NCI-H460 (cell line): Measurements from ENCODE around the gene PAXX. TPM values are rescaled to one million over a fixed set of nuclear protein-coding genes. Genes with fewer than 3 reads are reported as not detected.
"Not testable (repeated sequence)": the region's sequence is repeated elsewhere in the genome, so short reads cannot be mapped to it uniquely, and the experiment has no call there.

ENCODE experiments used
- DNase-seq: peaks from one replicate; pipeline ENCODE4 v3.0.0-alpha.2; 2016; ENCODE audit warnings: low read depth; ENCODE audit errors: extremely low read depth
- total RNA-seq: library from RNA; depleted of rRNA; stranded (reverse); fragments of >200 nt; shearing (Covaris generic); gene quantifications from 2 replicates; pipeline ENCODE4 v1.2.3, GENCODE V29; 2014

The PAXX gene
- total RNA-seq, 1 experiment from 2014 or later = 35.4 TPM

DNA sequence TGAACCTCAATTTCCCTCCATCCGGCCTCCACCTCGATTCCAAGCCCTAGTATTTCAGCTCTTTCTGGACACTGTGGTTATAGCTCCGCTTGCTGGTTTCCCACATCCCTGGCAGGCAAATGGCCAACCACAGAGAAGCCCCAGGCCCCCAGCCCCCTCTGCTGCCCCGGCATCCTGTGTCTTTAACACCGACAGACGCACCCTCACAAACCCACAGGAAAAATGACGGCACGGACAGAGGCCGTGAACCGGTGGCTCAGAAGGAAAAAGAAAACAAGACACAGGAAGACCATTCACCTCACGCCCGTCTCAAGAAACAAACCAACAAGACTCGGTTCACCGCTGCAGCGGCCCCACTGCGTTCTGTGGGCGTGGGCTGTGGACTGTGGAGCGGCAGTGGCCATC lies 5.6 kb downstream of the PAXX start:
- DNase-seq = no peak

GRCh38 chr9:137000177-137000930 lies 8.1 kb downstream of the PAXX start:
- DNase-seq = no peak

- no peak for DNase-seq
These were observed 9.8 kb downstream of the PAXX start for GRCh38 chr9:137001857-137002645.

- no peak for DNase-seq
These were observed 10.4 kb downstream of the PAXX start for GRCh38 chr9:137002646-137003041.

GRCh38 chr9:137004285-137004684 lies 12.1 kb downstream of the PAXX start:
- DNase-seq = not testable (repeated sequence)

DNA sequence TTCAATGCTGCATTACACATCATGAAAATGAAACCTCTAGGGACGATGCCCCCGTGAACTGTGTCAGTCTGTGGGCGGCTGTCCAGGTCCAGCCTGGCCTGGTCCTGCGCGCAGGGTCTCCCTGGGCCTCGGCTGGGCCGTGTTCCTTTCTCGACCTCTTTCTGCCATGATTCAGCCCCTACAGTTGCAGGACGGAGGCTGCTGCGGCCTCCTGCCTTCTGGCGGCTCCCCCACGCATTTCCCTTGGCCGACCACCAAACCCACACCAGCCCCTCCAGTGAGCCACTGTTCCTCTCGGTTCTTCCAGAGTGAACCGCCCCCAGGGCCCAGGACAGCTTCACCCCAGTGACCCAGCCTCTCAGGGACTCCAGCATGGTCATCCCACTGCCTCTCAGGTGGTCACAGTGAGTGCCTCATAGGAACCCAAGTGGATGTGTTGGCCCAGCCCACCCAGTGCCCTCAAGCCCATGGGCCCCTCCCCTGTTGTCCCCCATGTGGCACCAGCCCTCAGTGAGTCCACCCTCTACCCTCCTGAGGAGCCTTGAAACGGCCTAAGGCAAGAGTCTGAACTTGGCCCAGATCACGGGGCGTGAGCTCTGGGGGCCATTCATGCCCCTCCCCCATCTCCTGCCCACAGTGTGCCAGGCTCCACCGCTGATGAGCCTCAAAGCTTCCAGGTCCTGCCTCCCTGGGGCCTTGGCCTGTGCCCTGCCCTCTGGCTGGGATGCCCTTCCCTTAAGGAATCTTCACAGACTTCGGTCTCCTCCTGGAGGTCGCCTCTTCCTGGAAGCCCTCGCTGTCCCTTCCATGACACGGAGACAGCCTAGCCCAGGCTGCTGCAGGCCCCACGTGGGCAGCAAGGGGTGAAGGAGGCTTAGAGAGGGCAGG lies 14.1 kb downstream of the PAXX start:
- no peak for DNase-seq

- no peak for DNase-seq
These were observed 15.0 kb downstream of the PAXX start for GRCh38 chr9:137007108-137007815.

DNA sequence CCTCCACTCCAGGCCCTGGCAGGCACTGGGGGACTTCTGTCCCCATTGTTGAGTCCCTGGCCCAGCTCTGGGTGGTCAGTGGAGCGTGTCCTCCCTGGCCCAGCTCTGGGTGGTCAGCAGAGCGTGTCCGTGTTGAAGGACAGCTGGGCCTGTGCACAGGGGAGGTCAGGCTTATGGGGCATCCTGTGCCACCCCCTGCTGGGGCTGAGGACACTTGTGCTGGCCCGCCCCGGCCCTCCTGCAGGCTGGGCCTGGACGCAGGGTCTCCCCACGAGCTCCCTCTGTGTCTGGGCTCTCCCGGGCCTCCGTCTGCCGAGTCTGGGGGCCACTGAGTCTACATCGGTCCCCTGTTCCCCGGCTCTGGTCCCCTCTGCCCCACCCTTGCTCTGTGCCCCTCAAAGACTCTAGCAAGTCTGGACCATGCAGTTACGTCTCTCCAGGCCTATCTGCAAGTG lies 15.6 kb downstream of the PAXX start:
- DNase-seq = no peak

DNA sequence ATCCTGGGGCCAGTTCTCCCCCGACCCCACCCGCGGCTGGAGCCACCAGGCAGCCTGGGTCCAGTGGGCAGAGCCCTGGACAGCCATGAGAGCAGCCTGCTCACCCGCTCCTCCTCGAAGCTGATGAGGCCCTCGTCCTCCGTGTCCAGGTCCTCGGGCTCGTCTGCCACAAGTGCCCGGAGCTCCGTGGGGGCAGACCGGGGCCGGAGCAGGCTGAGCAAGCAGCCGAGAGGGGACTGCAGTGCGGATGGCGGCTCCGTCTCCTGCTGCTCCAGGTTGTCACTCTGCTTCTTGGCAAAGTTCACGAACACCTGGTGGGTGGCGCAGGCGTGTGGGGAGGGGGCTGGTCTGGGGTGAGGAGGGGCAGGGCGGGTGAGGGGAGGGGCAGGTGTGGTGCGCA lies 16.1 kb downstream of the PAXX start:
- DNase-seq = no peak

DNA sequence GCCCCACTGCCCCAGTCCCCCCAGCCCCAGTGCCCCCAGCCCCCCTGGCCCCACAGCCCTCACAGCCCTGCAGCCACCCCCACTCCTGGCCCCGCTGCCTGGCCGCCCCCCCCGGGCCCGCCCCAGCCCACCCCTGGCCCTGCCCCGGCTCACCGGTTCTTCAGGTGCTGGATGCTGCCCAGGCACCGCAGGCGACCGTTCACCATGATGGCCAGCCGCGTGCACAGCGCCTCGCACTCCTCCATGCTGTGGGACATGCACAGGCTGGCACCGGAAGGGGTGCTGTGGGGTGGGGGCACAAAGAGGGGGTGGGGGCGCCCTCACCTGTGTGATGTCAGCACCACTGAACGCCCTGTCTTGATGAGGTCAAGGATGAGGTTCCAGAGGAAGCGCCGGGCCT lies 17.0 kb downstream of the PAXX start:
- no peak for DNase-seq

DNA sequence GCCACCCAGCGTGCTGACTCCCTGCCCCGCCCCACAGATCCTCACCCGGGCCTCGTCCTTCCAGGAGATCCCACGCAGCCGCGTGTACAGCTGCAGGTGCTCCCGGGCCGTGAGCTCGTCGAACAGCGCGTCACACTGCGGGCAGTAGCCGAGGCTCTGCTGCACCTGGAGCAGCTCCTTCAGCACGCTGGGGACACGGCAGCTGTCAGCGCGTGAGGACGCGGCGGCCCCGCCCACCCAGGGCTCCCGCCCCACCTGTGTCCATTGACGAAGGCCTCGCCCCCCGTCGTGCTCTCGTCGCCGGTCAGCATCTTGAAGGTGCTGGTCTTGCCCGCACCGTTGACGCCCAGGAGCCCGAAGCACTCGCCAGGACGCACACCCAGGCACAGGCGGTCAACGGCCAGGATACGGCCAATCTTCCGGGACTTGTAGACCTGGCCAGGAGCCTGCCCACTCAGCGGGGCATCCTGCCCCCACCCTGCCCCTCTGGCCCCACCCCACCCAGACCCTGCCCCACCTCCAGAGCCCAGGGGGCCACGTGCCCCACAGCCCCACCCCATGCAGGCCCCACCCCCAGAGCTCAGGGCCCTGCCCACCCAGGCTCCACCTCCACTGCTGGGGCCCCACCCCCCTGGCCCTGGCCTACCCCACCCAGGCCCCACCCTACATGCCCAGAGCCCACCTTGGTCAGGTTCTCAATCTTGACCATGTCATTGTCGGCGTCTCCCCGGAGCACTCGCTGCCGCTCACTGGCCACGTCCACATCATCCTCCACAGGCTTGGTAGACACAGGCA lies 17.9 kb downstream of the PAXX start:
- no peak for DNase-seq

DNA sequence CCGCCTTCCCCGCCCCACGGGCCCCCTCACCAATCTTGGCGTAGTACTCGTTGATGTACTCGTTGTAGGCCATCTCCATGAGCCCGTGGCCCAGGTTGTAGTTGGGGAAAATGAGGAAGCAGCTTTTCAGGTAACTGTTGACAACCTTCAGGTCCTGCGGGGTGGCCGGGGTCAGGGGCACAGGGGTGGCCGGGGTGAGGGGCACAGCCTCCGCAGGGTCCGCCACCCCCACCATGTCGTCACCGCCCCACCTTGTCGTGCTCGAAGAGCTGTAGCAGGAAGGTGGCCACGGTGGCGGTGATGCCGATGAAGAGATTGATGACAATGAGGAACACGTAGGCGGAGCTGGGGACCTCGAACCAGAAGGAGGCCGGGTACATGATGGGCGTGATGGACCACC lies 18.9 kb downstream of the PAXX start:
- DNase-seq = no peak

- no peak for DNase-seq
These were observed 19.9 kb downstream of the PAXX start for GRCh38 chr9:137011907-137012675.

DNA sequence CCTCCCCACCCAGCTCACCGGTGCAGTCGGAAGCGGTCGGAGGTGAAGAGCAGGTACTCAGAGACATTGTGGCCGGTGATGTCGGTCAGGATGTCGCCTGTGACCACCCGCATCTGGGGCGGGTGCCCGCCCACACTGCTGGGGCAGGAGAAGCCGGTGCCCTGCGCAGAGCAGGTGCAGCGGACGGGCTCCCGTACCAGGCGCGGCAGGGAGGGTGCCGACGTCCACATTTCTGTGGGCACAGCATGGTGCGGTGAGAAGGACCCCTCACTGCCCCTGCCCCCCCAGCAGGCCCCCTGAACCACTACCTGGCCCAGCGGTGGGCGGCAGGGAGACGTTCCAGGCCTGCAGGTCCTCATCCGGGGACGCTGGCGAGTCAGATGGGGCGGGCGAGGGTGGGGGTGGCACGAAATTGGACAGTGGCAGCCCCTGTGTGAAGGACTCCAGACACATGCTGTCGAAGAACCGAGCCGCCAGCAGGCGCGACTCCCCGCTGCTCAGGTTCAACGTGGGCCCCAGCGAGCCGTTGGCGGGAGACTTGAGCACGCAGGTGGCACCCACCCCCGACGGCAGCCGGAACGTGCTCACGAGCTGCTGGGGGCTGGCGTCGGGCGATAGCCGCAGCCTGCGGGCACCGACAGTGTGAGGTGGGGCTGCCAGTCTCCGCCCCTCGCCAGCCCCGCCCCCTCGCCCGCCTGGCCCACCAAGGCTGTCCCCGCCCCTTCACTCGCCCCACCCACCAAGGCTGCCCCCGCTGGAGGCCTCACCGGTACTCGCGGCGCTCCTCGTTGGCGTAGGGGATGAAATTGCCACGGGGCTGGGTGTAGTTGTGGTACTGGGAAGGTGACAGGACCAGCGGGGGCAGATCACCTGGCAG lies 20.7 kb downstream of the PAXX start:
- DNase-seq = no peak

GRCh38 chr9:137013571-137013940 lies 21.3 kb downstream of the PAXX start:
- no peak for DNase-seq

DNA sequence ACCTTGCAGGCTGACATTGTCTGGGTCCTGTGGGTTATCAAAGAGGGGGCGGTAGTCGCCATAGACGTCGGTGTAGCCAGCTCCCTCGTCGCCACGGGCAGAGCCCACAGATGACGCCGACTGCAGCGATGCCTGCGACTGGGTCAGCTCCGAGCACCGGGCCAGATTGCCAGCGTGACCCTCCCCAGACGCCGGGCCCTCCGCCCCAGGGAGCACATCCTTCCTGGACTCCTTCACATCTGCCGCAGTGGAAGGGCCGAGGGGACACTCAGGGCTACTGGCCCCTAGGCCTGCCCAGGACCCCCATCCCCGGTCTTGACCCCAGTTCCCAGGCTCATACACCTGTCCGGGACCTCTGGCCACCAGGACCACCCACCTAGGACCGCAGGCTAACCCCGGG lies 21.9 kb downstream of the PAXX start:
- no peak for DNase-seq

- DNase-seq = no peak
These were observed 22.7 kb downstream of the PAXX start for GRCh38 chr9:137014776-137015539.
